Activated naive CD8-positive, alpha-beta T cell treated with anti-CD3 and anti-CD28 coated beads, Interleukin-2, amount 50 U/mL, for 24 hours (primary cell): Measurements from ENCODE around the gene TCP11L1.
"Not testable (repeated sequence)": the region's sequence is repeated elsewhere in the genome, so short reads cannot be mapped to it uniquely, and the experiment has no call there.

Experiments
- ATAC-seq: fragments of 150-1000 bp; cut with Tn5 transposase; one replicate; pipeline ENCODE4 v1.10.0; 2021
- DNase-seq: peaks from one replicate; pipeline ENCODE4 v3.0.0; 2021
- H3K27ac Mint-ChIP-seq: one replicate; pipeline ENCODE4 v1.8.0; 2021; ENCODE audit warnings: mild to moderate bottlenecking, mixed read lengths
- H3K27me3 Mint-ChIP-seq: one replicate; pipeline ENCODE4 v1.8.0; 2021; ENCODE audit warnings: mixed read lengths
- H3K36me3 Mint-ChIP-seq: one replicate; pipeline ENCODE4 v1.8.0; 2021; ENCODE audit warnings: low read depth, mixed read lengths
- H3K4me1 Mint-ChIP-seq: one replicate; pipeline ENCODE4 v1.8.0; 2021; ENCODE audit warnings: mixed read lengths
- H3K4me3 Mint-ChIP-seq: one replicate; pipeline ENCODE4 v1.8.0; 2021; ENCODE audit warnings: mild to moderate bottlenecking, moderate library complexity, mixed read lengths
- H3K9me3 Mint-ChIP-seq: one replicate; pipeline ENCODE4 v1.8.0; 2021; ENCODE audit warnings: mixed read lengths

TCP11L1 gene

GRCh38 chr11:33044285-33044756, 4.9 kb downstream of the TCP11L1 start:
- H3K9me3 Mint-ChIP-seq: no peaks in the 10 kb centered on the region
- DNase-seq (no peak), ATAC-seq (no peak)
- peaks cover 18% of the 10 kb centered on the region for H3K36me3 Mint-ChIP-seq
- H3K4me3 Mint-ChIP-seq: no peak overlapping the region
- H3K27ac Mint-ChIP-seq: no peak overlapping the region
- peaks cover 39% of the 10 kb centered on the region for H3K4me1 Mint-ChIP-seq
- no peaks in the 10 kb centered on the region for H3K27me3 Mint-ChIP-seq

DNA sequence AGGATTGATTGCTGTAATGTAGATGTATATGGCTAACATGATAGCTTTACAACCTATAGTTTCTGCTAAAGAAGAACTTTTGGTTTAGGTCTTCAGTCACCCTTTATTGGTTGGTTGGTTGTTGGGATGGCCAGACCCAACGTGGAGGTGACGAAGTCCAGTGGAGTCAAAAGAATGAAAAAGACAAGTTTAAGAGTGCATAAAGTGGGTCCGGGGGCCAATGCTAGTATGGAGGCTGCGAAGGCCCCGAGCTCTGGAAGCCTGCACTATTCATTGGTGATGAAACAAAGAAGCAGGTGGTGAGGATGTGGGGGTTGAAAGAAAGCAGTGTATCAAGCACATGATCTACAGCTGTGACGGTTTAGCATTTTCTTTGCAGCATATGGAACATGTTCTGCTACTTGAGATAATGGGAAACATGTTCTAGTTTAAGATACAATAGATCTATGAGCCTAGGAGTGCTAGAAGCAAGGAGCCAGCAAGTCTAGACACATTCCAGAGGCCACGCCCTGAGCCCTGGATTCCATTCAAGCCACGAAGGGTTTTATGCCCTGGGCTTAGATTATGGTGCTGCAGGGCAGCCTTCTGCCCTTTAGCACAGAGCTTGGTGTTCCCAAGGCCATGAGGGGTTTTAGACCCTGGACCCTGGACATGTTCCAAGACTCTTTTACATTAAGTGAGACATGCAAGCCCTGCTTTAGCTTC, 6.3 kb downstream of the TCP11L1 start:
- no peak overlapping the region for H3K27ac Mint-ChIP-seq
- peaks cover 18% of the 10 kb centered on the region for H3K36me3 Mint-ChIP-seq
- no peaks in the 10 kb centered on the region for H3K9me3 Mint-ChIP-seq
- H3K4me3 Mint-ChIP-seq: no peak overlapping the region
- ATAC-seq (no peak), DNase-seq (no peak)
- no peaks in the 10 kb centered on the region for H3K27me3 Mint-ChIP-seq
- peaks cover 33% of the 10 kb centered on the region for H3K4me1 Mint-ChIP-seq

- H3K9me3 Mint-ChIP-seq, DNase-seq, H3K4me1 Mint-ChIP-seq, H3K27me3 Mint-ChIP-seq, H3K4me3 Mint-ChIP-seq, H3K27ac Mint-ChIP-seq, ATAC-seq: not testable (repeated sequence)
- peaks cover 19% of the 10 kb centered on the region for H3K36me3 Mint-ChIP-seq
Observed at GRCh38 chr11:33048701-33049100, 9.3 kb downstream of the TCP11L1 start.

DNA sequence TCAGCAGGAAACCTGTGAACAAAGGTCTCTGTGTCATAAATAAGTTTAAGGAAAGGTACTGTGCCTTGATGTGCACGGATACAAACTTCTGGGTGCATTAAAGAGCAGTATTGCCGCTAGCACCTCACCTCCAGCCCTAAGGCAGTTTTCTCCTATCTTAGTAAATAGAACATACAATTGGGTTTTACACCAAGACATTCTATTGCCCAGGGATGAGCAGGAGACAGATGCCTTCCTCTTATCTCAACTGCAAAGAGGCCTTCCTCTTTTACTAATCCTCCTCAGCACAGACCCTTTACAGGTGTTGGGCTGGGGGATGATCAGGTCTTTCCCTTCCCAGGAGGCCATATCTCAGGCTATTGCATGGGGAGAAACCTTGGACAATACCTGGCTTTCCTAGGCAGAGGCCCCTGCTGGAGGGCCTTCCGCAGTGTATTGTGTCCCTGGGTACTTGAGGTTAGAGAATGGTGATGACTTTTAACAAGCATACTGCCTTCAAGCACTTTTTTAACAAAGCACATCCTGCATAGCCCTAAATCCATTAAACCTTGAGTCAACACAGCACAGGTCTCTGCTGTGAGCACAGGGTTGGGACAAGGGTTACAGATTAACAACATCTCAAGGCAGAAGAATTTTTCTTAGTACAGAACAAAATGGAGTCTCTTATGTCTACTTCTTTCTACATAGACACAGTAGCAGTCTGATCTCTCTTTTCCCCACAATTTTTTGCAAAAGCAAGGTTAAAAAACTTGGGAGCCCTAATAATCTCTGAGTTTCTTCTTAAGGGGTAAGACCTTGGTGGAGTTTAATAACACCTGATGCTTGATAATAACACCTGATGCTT, 10.4 kb downstream of the TCP11L1 start:
- H3K4me3 Mint-ChIP-seq, DNase-seq, H3K9me3 Mint-ChIP-seq, ATAC-seq, H3K4me1 Mint-ChIP-seq, H3K27ac Mint-ChIP-seq, H3K27me3 Mint-ChIP-seq: not testable (repeated sequence)
- peaks cover 16% of the 10 kb centered on the region for H3K36me3 Mint-ChIP-seq

GRCh38 chr11:33052231-33052630, 12.9 kb downstream of the TCP11L1 start:
- DNase-seq: no peak
- H3K4me1 Mint-ChIP-seq: no peaks in the 10 kb centered on the region
- H3K36me3 Mint-ChIP-seq: peaks cover 10% of the 10 kb centered on the region
- no peak overlapping the region for H3K27ac Mint-ChIP-seq
- H3K4me3 Mint-ChIP-seq: no peak overlapping the region
- no peaks in the 10 kb centered on the region for H3K27me3 Mint-ChIP-seq
- H3K9me3 Mint-ChIP-seq: no peaks in the 10 kb centered on the region
- no peak for ATAC-seq

DNA sequence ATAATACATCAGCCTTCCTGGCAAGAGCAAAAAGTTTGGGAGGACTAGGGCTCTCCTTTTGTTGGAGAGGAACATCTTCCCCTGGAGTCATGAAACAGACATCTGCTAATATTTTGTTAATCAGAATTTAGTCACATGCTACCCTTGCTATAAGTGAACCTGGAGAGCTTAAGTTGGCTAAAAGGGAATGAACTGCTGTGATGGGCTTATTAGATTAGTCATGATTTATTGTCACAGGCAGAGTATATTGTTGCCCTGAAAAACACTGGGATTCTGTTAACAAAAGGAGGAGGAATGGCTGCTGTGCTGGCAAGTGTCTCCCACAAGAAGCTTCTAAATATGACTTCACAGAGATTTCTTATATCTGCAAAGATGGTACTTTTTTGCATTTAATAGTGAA, 16.0 kb downstream of the TCP11L1 start:
- no peaks in the 10 kb centered on the region for H3K27me3 Mint-ChIP-seq
- ATAC-seq (no peak), DNase-seq (no peak)
- peaks cover 21% of the 10 kb centered on the region for H3K36me3 Mint-ChIP-seq
- H3K4me3 Mint-ChIP-seq: no peak overlapping the region
- H3K27ac Mint-ChIP-seq: no peak overlapping the region
- peaks cover 7% of the 10 kb centered on the region for H3K4me1 Mint-ChIP-seq
- H3K9me3 Mint-ChIP-seq: no peaks in the 10 kb centered on the region

DNA sequence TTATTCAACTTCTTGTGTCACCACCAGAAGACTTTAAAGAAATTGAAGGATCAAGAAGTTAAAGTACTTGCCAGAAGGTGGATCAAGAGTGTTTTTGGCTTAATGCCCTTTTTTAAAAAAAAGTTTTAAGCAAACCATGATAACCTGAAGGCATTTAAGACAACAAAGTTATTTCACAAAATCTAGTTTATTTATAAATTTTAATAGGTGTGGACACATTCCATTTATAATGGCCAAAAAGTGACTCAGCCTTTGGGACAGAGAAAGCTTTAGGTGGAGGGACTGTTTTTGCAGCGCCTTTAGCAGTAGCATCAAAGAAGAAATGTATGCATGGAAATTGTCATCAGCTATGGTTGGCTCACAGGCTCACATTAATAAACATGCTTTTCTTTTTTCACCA, 17.9 kb downstream of the TCP11L1 start:
- Mint-ChIP-seq H3K4me1 (peaks cover 22% of the 10 kb centered on the region), H3K9me3 (no peaks in the 10 kb centered on the region), H3K27me3 (no peaks in the 10 kb centered on the region), H3K27ac (no peak overlapping the region), H3K36me3 (peaks cover 32% of the 10 kb centered on the region), H3K4me3 (no peak overlapping the region)
- no peak for ATAC-seq
- DNase-seq: no peak

DNA sequence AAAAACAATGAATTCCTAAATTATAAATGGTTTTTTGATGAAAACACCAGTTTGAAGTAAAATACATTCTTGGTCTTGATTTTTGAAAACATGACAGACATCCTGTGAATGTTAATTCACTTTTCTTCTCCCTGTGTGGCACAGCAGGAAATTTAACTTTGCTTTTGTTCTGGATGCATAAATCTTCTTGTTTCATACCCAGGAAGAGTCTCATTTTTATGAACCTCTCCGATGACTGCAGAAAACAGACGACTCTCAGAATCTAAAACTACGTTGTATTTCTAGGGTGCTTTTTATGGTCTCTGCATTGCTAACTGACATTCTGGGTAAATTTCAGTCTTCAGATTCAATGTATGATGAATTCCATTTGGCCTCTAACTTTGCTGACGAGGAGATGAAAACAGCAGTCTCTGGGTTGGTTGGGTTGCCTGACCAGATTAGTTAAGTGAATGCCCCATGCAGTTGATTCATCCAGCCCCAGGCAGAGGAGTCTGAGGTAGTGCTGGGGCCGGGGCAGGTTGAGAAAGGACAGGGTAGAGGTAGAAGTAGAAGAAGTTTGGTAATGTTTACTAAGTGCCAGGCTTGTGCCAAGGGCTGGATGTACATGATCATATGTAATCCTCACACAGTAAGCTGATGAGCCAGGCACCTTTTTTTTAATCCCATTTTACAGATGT, 20.1 kb downstream of the TCP11L1 start:
- peak overlapping the region; percentile 15 for H3K27ac Mint-ChIP-seq
- ATAC-seq: no peak

DNA sequence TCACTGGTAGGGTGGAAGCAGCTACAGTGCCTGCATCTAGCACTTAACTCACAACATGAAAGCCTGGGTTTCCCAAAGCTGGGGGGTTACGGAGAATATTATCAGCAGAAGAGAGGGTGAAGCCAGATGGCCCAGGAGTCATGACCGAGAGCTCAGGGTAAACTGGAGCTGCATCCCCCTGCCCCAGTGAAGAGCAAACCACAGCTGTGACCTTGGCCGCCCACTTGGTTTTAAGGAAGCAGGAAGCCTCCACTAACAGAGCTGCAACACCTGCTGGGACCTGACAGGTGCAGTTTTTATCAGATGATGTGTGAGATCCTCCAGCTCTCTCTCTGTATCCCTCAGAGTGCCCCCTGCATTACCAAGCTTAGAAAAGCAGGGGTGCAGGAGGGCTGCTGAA, 20.9 kb downstream of the TCP11L1 start:
- Mint-ChIP-seq H3K4me1 (peaks cover 51% of the 10 kb centered on the region), H3K4me3 (no peak overlapping the region), H3K27me3 (no peaks in the 10 kb centered on the region), H3K9me3 (no peaks in the 10 kb centered on the region), H3K27ac (no peak overlapping the region), H3K36me3 (peaks cover 33% of the 10 kb centered on the region)
- DNase-seq (no peak), ATAC-seq (no peak)

More for the DNA sequence above, 20.1 kb downstream of the TCP11L1 start:
- Mint-ChIP-seq H3K4me1 (peaks cover 44% of the 10 kb centered on the region), H3K27me3 (no peaks in the 10 kb centered on the region), H3K4me3 (no peak overlapping the region), H3K36me3 (peaks cover 33% of the 10 kb centered on the region), H3K9me3 (no peaks in the 10 kb centered on the region)
- no peak for DNase-seq

- Mint-ChIP-seq H3K4me3 (no peak overlapping the region), H3K27me3 (no peaks in the 10 kb centered on the region), H3K4me1 (peaks cover 53% of the 10 kb centered on the region), H3K9me3 (no peaks in the 10 kb centered on the region), H3K27ac (no peak overlapping the region), H3K36me3 (peaks cover 30% of the 10 kb centered on the region)
- ATAC-seq: no peak
- DNase-seq: no peak
Observed at GRCh38 chr11:33062137-33062536, 22.8 kb downstream of the TCP11L1 start.

- no peaks in the 10 kb centered on the region for H3K27me3 Mint-ChIP-seq
- peaks cover 53% of the 10 kb centered on the region for H3K4me1 Mint-ChIP-seq
- H3K27ac Mint-ChIP-seq: peak overlapping the region; percentile 50
- no peaks in the 10 kb centered on the region for H3K9me3 Mint-ChIP-seq
- peaks cover 27% of the 10 kb centered on the region for H3K36me3 Mint-ChIP-seq
- peak; percentile 68 for ATAC-seq
- DNase-seq: no peak
- H3K4me3 Mint-ChIP-seq: no peak overlapping the region
Observed at GRCh38 chr11:33063326-33063881, 24.0 kb downstream of the TCP11L1 start.

DNA sequence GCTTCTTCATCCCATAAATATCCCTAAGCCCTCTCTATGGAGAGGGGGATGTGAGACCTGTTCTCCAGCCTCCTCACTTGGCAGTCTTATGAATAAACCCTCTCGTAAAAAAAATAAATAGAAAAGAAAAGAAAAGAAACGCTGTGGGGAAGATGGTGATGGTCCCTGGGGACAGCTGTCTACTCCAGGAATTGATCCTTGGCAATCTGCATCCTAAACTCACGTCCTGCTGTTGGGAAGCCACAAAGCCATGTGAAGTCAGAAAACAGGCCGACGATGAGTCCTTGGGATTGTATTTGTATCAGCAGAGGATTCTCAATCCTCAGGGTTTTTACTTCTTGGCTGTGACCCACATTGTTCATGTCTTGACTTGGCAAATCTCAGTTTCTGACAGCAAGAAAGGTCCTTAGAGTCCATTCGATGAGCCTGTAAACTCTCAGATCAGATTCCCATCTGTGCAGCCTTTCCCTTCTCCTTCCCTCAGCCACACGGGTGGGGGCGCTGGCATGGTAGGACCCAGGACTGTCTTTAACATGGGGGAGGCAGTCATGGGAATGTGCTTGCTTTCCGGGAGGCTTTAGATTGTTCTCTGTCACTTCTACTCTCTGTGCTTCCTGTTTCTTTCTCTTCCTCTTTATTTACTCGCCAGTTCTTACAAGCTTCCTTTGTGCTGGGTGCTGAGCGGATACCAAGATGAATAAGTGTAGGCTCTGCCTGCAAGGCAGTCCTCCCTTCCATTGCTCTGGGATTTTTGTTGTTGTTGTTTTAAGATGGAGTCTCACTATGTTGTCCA, 24.9 kb downstream of the TCP11L1 start:
- Mint-ChIP-seq H3K4me3 (no peak overlapping the region), H3K36me3 (peaks cover 21% of the 10 kb centered on the region), H3K27ac (peak overlapping the region; percentile 23), H3K27me3 (no peaks in the 10 kb centered on the region), H3K9me3 (no peaks in the 10 kb centered on the region), H3K4me1 (peaks cover 53% of the 10 kb centered on the region)
- ATAC-seq (no peak), DNase-seq (no peak)

DNA sequence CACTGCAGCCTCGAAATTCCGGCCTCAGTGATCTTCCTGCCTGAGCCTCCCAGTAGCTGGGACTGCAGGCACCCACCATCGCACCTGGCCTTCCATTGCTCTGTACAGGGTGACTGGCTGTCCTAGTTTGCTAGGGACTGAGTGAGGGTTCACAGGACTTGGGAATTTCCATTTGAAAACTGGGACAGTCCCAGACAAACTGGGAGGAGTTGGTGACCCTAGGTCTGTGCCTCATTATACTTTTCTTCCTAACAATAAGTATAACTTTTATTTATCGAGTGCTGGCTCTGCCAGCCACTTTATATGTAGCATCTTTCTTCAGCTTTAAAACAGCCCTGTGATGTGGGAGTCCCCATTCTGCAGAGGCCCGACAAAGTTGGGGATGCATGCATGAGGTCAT, 25.5 kb downstream of the TCP11L1 start:
- Mint-ChIP-seq H3K4me1 (peaks cover 49% of the 10 kb centered on the region), H3K27ac (peak overlapping the region; percentile 23)

More for the DNA sequence above, 25.5 kb downstream of the TCP11L1 start:
- Mint-ChIP-seq H3K36me3 (peaks cover 16% of the 10 kb centered on the region), H3K4me3 (no peak overlapping the region), H3K27me3 (no peaks in the 10 kb centered on the region), H3K9me3 (no peaks in the 10 kb centered on the region)
- no peak for ATAC-seq
- no peak for DNase-seq
